Stimulated activated CD8-positive, alpha-beta memory T cell treated with anti-CD3 and anti-CD28 coated beads, Interleukin-4, amount 100 ng/mL, for 24 hours (primary cell): Measurements from ENCODE around the gene DNAH8.

ENCODE experiments used
- DNase-seq: peaks from one replicate; pipeline ENCODE4 v3.0.0-alpha.2; 2020; ENCODE audit warnings: low read depth

DNAH8 gene

DNA sequence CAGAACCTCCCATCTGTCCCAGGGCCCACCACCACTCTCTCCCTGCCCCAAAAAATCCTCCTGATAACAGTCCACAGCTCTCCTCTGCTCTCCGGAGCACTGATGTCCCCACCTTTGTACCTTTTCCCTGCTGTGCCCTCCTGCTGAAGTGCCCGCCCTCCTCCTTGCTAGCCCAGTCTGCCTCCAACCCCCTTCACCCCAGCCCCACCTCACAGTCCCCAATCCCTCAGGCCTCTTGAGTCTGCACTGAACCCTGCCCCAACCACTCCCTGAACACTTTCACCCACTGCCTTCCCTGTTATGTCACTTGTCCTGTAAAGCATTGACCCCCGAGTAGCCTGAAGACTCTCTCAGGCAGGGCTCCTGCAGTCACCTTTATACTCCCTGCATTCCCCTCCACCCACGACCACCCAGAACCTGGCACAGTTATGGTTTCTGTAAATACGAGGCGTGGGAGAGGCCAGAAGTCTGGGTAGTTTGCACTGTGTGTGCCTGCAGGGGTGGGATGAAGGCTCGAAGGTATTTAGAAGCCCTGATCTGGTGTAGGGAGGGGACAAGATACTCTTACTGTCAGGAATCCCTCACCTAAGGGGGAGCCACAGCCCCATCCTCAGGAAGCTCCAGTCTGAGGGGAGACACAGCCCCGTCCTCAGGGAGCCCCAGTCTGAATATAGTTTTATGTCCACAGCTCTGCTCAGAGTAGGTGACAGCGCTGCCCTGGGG, 338.9 kb downstream of the DNAH8 start:
- no peak for DNase-seq

- no peak for DNase-seq
Measured at GRCh38 chr6:39054577-39055142, 339.5 kb downstream of the DNAH8 start.

DNA sequence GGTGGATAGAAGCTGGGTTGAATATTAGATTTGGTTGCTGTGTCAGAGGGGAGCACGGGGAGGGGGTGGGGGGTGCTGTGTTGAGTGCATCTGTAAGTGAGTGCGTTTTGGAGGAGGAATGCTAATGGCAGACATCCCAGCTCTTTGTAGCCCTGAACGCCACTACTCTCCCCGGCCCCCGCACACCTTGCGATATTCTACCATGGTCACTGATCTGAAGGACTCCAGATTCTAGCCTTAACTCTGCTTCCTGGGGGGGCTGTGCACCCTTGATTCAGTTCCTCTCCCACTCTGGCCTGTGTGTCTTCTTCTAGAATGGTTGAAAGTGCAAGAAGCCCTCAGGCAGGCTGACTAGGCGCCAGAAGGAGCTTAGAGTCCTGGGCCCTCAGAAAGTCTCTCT, 340.6 kb downstream of the DNAH8 start:
- DNase-seq: no peak

GRCh38 chr6:39056191-39056590, 341.1 kb downstream of the DNAH8 start:
- no peak for DNase-seq

DNA sequence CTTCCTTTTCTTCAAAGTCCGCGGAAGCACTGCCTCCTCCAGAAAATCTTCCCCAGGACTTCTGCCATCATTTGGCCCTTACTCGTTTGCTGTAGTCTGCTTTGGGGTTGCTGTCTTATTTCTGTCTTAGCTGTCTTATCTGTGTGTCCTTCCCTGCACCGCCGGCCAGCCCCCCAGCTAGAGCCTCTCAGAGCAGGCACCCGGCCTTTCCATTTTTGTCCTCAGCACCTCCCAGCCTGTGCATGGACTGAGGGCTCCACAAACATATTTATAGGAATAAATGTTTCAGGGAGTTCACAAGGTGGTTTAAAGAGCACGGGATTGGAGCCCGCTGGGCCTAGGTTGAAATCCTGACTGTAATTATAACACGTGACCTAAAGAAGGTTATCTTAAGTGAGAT, 341.6 kb downstream of the DNAH8 start:
- DNase-seq: no peak

DNA sequence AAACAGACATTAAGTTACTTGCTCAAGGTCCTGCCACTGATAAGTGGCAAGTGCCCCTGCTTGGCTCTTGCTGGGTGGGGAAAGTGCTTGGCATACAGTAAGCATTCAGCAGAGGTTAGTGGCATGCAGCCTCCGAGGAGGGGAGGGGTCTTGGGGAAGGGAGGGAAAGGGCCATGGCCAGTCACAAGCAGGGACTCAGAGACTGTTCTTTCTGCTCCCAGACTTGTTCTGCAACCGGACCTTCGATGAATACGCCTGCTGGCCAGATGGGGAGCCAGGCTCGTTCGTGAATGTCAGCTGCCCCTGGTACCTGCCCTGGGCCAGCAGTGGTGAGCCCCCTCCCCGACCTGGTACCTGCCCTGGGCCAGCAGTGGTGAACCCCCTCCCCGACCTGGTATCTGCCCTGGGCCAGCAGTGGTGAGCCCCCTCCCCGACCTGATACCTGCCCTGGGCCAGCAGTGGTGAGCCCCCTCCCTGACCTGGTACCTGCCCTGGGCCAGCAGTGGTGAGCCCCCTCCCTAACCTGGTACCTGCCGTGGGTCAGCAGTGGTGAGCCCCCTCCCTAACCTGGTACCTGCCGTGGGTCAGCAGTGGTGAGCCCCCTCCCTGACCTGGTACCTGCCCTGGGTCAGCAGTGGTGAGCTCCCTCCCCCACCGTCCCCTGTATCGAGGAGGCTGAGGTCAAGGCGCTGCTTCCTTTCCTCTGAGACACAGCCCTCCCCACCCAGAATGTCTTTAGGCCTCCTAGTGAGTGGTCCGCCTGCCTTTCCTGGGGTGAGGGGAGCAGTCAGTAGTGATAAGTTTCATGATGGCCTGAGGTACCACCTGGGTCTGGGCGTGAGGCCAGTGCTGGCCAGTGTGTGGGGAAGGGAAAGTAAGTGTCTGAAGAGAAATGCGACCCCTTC, 342.4 kb downstream of the DNAH8 start:
- no peak for DNase-seq

DNA sequence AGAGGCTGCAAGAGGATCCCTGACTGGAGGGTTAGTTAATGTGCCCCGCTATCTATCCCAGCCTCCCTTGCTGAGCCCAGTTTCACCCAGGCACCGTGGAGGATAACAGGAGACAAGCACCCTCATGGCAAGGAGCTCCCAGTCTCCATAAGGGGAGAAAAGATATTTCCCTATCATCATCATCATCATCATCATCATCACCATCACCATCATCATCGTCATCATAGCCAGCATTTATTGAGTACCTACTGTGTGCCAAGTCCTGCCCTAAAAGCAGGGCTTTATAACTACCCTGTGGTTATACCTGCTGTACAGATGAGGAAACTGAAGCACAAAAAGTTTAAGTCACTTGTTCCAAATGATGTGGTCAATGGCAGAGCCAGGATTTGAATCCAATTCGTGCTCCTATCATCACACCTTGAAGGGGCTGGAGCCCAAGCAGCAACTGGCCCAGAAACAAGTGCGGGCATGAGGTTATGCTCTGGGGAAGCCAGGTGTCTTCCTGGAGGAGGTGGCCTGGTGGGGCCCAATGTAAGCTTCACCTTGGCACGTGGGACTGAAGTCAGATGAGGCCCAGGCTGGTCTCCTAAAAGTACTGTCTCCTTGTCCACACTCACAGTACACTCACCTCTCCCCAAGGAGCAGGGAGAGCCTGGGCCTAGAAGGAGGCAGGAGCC, 343.5 kb downstream of the DNAH8 start:
- DNase-seq: no peak

GRCh38 chr6:39059496-39060310, 344.6 kb downstream of the DNAH8 start:
- no peak for DNase-seq

- DNase-seq: no peak
Measured at GRCh38 chr6:39060467-39061160, 345.5 kb downstream of the DNAH8 start.

GRCh38 chr6:39061182-39061581, 346.1 kb downstream of the DNAH8 start:
- DNase-seq: no peak

DNA sequence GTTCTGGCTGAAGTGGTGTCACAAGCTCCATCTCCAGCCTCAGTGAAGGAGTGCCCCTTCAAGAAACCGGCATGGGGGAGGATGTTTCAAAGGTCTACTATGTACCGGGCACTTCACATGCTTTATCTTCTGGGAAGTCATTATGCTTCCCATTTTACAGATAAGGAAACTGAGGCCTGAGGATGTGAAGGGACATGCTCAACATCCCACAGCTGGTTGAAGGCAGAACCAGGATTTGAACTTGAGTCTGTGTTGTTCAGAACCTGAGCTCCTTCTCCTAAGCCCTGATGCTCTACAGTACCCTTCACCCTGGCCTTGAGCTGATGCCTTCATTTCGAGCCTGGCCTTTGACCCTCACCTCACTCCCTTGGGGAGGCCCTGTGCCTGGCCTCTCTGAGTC, 346.5 kb downstream of the DNAH8 start:
- no peak for DNase-seq

DNA sequence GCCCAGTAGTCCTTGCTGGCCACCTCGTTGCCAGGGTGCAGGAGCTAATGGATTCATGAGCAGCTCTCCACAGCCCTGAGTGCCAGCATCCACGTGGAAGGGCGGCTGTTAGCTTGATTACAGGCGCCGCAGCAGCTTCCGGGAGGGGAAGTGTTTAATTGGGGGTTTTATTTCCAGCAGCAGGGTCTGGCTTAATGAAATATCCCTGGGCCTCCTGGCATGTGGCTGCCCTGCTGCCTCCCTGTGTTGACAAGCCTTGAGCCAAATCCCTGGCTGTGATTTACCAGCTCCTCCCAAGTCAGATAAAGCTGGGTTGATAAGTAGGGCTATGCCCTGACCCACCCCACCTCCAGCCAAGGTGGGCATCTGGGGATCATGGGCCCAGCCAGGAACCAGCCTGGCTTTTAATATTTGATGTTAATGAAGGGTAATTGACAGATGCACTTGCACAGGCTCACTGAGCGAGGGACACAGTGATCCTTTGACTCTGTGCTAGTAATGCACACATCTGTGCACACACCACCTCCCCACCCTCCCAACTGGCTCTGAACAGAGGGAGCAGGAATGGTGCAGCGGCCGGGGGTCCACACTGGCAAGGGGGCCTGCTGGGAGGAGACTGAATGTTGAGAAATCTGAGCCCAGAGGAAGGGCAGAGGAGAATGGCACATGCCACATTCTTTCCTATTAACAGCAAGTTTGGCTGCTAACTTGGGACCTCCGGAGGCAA, 347.1 kb downstream of the DNAH8 start:
- no peak for DNase-seq

DNA sequence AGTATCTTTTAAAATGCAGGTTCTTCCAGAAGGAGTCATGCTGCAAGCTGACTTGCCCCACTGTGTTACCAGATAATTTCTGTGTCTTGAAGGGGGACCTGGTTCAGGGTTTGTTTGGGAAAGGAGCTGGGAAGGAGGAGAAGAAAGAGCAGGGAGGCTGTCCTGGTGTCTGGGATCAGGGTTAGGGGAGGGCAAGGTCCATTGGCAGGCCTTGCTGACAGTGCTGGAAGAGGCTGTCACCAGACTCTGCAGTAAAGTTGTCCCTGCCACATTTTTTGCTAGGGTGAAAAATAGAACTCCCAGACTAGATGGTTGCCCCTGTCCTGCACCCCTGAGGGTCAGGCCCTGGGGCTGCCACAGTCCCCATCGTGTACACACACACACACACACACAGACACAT, 348.4 kb downstream of the DNAH8 start:
- no peak for DNase-seq

GRCh38 chr6:39065561-39065960, 350.4 kb downstream of the DNAH8 start:
- no peak for DNase-seq

DNA sequence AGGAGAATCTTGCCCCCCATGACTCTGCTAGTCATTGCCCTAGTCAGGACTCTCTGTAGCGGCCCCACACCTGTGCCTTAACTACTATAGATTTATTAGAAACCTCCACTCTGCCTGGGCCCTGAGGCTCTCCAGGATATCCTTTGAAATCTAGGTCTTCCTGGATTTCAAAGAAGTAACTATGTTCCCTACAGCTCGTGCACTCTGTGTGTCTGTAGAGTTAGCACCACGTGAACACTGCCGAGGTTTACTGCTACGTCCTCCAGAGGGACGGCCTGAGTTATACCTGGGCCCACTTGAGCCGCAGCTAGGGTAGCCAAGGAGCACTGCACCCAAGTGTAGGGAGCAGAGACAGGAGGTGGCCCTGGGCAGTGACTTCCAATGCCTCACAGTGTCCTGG, 353.3 kb downstream of the DNAH8 start:
- no peak for DNase-seq

DNA sequence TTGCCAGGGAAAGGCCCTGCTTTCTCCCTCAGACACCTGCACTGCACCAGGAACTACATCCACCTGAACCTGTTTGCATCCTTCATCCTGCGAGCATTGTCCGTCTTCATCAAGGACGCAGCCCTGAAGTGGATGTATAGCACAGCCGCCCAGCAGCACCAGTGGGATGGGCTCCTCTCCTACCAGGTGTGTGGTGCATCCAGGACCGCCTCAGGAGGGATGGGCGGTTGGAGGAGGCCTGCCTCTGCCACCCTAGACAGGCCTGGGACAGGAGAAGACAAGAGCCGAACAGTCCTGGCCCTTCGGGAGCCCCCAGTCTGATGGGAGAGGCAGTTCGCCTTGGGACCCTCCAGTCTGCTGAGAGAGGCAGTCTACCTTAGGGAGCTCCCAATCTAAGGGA, 357.7 kb downstream of the DNAH8 start:
- no peak for DNase-seq

- DNase-seq: no peak
Measured at GRCh38 chr6:39073471-39074355, 358.6 kb downstream of the DNAH8 start.

DNA sequence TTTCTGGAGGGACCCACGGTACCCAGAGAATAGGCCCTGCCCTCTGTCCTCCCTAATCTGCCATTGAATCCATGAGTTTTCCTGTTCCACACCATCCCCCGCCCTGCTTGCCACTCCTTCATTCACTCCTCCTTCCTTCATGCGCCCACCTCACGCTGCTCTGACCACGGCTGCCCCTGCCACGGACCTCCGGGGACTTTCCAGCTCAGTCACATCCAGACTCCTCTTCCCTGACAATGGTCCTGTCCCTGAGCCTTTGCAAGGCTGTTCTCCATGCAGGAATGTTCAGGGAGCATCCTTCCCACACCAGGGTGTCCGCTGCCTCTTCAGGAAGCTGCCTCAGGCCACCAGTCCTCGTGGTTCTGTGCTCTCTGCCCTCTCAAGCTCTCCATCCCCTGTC, 359.4 kb downstream of the DNAH8 start:
- DNase-seq: no peak

- DNase-seq: no peak
Measured at GRCh38 chr6:39075010-39075686, 360.0 kb downstream of the DNAH8 start.
